Nephron progenitor cell (in vitro differentiated cells): ENCODE measurements around the gene DTNB.

Experiments used
- DNase-seq: peaks from one replicate; pipeline ENCODE4 v3.0.0; 2021
- H3K27ac Mint-ChIP-seq: 2 replicates; pipeline ENCODE4 v1.8.0; 2021; ENCODE audit warnings: mild to moderate bottlenecking, moderate library complexity, mixed read lengths
- H3K27me3 Mint-ChIP-seq: 2 replicates; pipeline ENCODE4 v1.8.0; 2021; ENCODE audit warnings: mild to moderate bottlenecking, low read depth, mixed read lengths; ENCODE audit not compliant: poor library complexity
- H3K36me3 Mint-ChIP-seq: 2 replicates; pipeline ENCODE4 v1.8.0; 2021; ENCODE audit warnings: low read depth, mixed read lengths
- H3K4me1 Mint-ChIP-seq: 2 replicates; pipeline ENCODE4 v1.8.0; 2021; ENCODE audit warnings: mixed read lengths
- H3K4me3 Mint-ChIP-seq: 2 replicates; pipeline ENCODE4 v1.8.0; 2021; ENCODE audit warnings: mild to moderate bottlenecking, moderate library complexity, mixed read lengths
- H3K9me3 Mint-ChIP-seq: 2 replicates; pipeline ENCODE4 v1.8.0; 2021; ENCODE audit warnings: mild to moderate bottlenecking, moderate library complexity, mixed read lengths
- CTCF ChIP-seq: fragments of 200-600 bp; sonication (generic); IDR thresholded peaks from 2 replicates; pipeline ENCODE4 v1.5.0; 2021; ENCODE audit warnings: antibody characterized with exemption

DTNB gene

GRCh38 chr2:25424426-25425028 lies 248.8 kb downstream of the DTNB start:
- H3K4me3 Mint-ChIP-seq: no peak overlapping the region
- peaks cover 6% of the 10 kb centered on the region for H3K36me3 Mint-ChIP-seq
- no peak overlapping the region for H3K27ac Mint-ChIP-seq
- no peaks in the 10 kb centered on the region for H3K27me3 Mint-ChIP-seq
- TF ChIP-seq CTCF: no peak
- peaks cover 8% of the 10 kb centered on the region for H3K4me1 Mint-ChIP-seq
- no peak for DNase-seq
- H3K9me3 Mint-ChIP-seq: no peaks in the 10 kb centered on the region

GRCh38 chr2:25421820-25422411 lies 251.5 kb downstream of the DTNB start:
- H3K4me1 Mint-ChIP-seq: peaks cover 25% of the 10 kb centered on the region
- H3K9me3 Mint-ChIP-seq: no peaks in the 10 kb centered on the region
- H3K36me3 Mint-ChIP-seq: peaks cover 20% of the 10 kb centered on the region
- H3K27ac Mint-ChIP-seq: no peak overlapping the region
- TF ChIP-seq CTCF: no peak
- no peak overlapping the region for H3K4me3 Mint-ChIP-seq
- no peaks in the 10 kb centered on the region for H3K27me3 Mint-ChIP-seq
- DNase-seq: no peak

- Mint-ChIP-seq H3K4me1 (peaks cover 25% of the 10 kb centered on the region), H3K4me3 (no peak overlapping the region), H3K9me3 (no peaks in the 10 kb centered on the region), H3K27me3 (no peaks in the 10 kb centered on the region), H3K27ac (no peak overlapping the region), H3K36me3 (peaks cover 25% of the 10 kb centered on the region)
- DNase-seq: no peak
- TF ChIP-seq CTCF: no peak
Observed at GRCh38 chr2:25421289-25421688, 252.1 kb downstream of the DTNB start.

- Mint-ChIP-seq H3K27ac (peak overlapping the region; percentile 2), H3K4me1 (peaks cover 25% of the 10 kb centered on the region), H3K36me3 (peaks cover 30% of the 10 kb centered on the region), H3K4me3 (no peak overlapping the region), H3K27me3 (no peaks in the 10 kb centered on the region), H3K9me3 (no peaks in the 10 kb centered on the region)
- no peak for DNase-seq
- no peak for TF ChIP-seq CTCF
Observed at GRCh38 chr2:25420820-25421237, 252.5 kb downstream of the DTNB start.

- Mint-ChIP-seq H3K4me1 (peaks cover 25% of the 10 kb centered on the region), H3K36me3 (peaks cover 30% of the 10 kb centered on the region), H3K27ac (peak overlapping the region; percentile 62), H3K9me3 (no peaks in the 10 kb centered on the region), H3K4me3 (no peak overlapping the region), H3K27me3 (no peaks in the 10 kb centered on the region)
- no peak for DNase-seq
- no peak for TF ChIP-seq CTCF
Observed at GRCh38 chr2:25419678-25420242, 253.6 kb downstream of the DTNB start.
